Pancreas (tissue), 10 donors: ENCODE measurements around the gene COQ4. TPM values are rescaled to one million over a fixed set of nuclear protein-coding genes. Genes with fewer than 3 reads are reported as not detected.

Source experiments
- ATAC-seq, 4 donors: fragments of 200-7000 bp; cut with Tn5 transposase; one replicate each; pipeline versions ENCODE4 v1.8.0 to v1.9.1; 2020; ENCODE audit warnings: mild to moderate bottlenecking in 4 of 4, moderate library complexity in 4 of 4
- DNase-seq, 6 donors: peaks; one replicate each; pipeline ENCODE4 v3.0.0-alpha.2; 2020
- FAIRE-seq: peaks from 2 replicates; lab custom pipeline; 2012; peaks lifted over from hg19 to GRCh38; lab: Jason Lieb, UNC
- H3K27ac ChIP-seq, 4 donors: fragments of 200-600 bp; sonication (generic); 1 replicate in 3 of 4; 2 replicates in 1 of 4; pipeline versions ENCODE4 v1.5.0 to v1.8.0; 2020
- H3K27me3 ChIP-seq, 4 donors: fragments of 200-600 bp; one replicate each; pipeline ENCODE4 v1.8.0; 2021
- H3K36me3 ChIP-seq, 3 donors: fragments of 200-600 bp; sonication (generic) in 1 of 3; one replicate each; pipeline versions ENCODE4 v1.5.0 to v1.8.0; 2020 to 2021
- H3K4me1 ChIP-seq, 3 donors: fragments of 200-600 bp; one replicate each; pipeline ENCODE4 v1.8.0; 2021
- H3K4me3 ChIP-seq, 4 donors: fragments of 200-600 bp; sonication (generic) in 2 of 4; one replicate each; pipeline versions ENCODE4 v1.5.0 to v1.8.0; 2020 to 2021
- H3K9me3 ChIP-seq, 4 donors: fragments of 200-600 bp; one replicate each; pipeline ENCODE4 v1.8.0; 2021
- CTCF ChIP-seq, 4 donors: fragments of 200-600 bp; sonication (generic) in 3 of 4; IDR thresholded peaks; one replicate each; pipeline versions ENCODE4 v1.5.0 to v1.8.0; 2021; ENCODE audit warnings: antibody characterized with exemption in 4 of 4
- WGBS, 2 donors: extraction: QIAGEN DNeasy Blood & Tissue Kit; methylation state at CpG; one replicate each; pipeline ENCODE4 v1.1.7; 2013; 5-methylcytosine and 5-hydroxymethylcytosine counted together
- intact Hi-C, 3 donors: fragments of 100-400 bp; cut with DNase I; formaldehyde crosslinking; loops; one replicate each; pipeline versions ENCODE4 v1.11.1 to v1.14.2; 2022
- polyA plus RNA-seq, 2 donors: library from polyadenylated mRNA; stranded (reverse); fragments of 200-250 nt; gene quantifications; one replicate each; pipeline ENCODE4 v1.2.3, GENCODE V29; 2013
- total RNA-seq, 6 donors: library from RNA; stranded (reverse); fragmentation: NEBNext Ultra II Directional in 4 of 6; extraction: Animal tissue kit (Norgen Biotek cat#: 25700) in 4 of 6; gene quantifications; one replicate each; pipeline versions ENCODE4 v1.2.1 to v1.2.4, GENCODE V29; 2021 to 2023
- donor health status: healthy with polysubstance abuse.
- donor health status: DM: no; HTN: no; CAD: no; lungs with moderate emphysema.
- donor health status: DM: no; HTN: no; CAD: no.
- donor health status: control.
- donor health status: control.
- donor health status: Bipolar disorder and iron deficiency.
- donor health status: DM: yes; HTN: yes; CAD: no.
- donor health status: DM: no; HTN: no; CAD: no.
- donor health status: DM: no; HTN: no; CAD: no.
- donor health status: DM: yes; HTN: yes; CAD: no.

Gene COQ4
- total RNA-seq (10 to 100 TPM; 23.1 to 38.9 (median 27.4) TPM), polyA plus RNA-seq (100 to 1,000 TPM in 1 of 2 donors, 10 to 100 TPM in 1; 82.6 to 103 TPM)

GRCh38 chr9:128322404-128323211 is at the start of gene COQ4, which contains the start of gene TRUB2:
TSS of gene COQ4 (plus strand) at chr9:128322839. CDS start at chr9:128322859, 20 bp downstream.
TSS of gene TRUB2 (minus strand) at chr9:128322447. CDS start at chr9:128322408, 39 bp downstream.
- H3K27me3 ChIP-seq: no peaks in the 10 kb centered on the region
- no peaks in the 10 kb centered on the region for H3K9me3 ChIP-seq
- 0% methylated on average over 80 to 83 of the region's 83 CpGs for WGBS, 2 donors
- peak within 1 kb of the TSS; percentile 52 to 98 (median 94) for H3K4me3 ChIP-seq
- no peak for FAIRE-seq
- H3K36me3 ChIP-seq: peaks cover 0 to 5% (median 0%) of the 10 kb centered on the region in 3 donors
- peak; percentile 89 to 96 (median 92) for DNase-seq
- peak within 1 kb of the TSS; percentile 59 to 93 (median 76) for H3K27ac ChIP-seq
- ATAC-seq: peak; percentile 97 to 99 (median 98)
- intact Hi-C loops: no loop called here
- peaks cover 5 to 18% (median 8%) of the 10 kb centered on the region in 3 donors for H3K4me1 ChIP-seq
- no peak for TF ChIP-seq CTCF (IDR thresholded peaks at IDR 0.05)

GRCh38 chr9:128274245-128274644 is 48.4 kb upstream of the COQ4 start:
- Histone ChIP-seq H3K27ac (no peak overlapping the region), H3K4me3 (peak overlapping the region in 2 of 4 donors; percentile 84 to 91), H3K27me3 (no peaks in the 10 kb centered on the region), H3K4me1 (peaks cover 0 to 12% (median 5%) of the 10 kb centered on the region in 3 donors), H3K36me3 (peaks cover 0 to 12% (median 0%) of the 10 kb centered on the region in 3 donors), H3K9me3 (no peaks in the 10 kb centered on the region)
- DNase-seq: no peak
- ATAC-seq: no peak
- 52 to 53% methylated on average over 8 of the region's 8 CpGs for WGBS, 2 donors
- intact Hi-C loops: no loop called here
- FAIRE-seq: no peak
- TF ChIP-seq CTCF (IDR thresholded peaks at IDR 0.05): no peak

GRCh38 chr9:128275198-128276007 is 47.2 kb upstream of the COQ4 start, which contains the start of gene GOLGA2:
TSS of gene GOLGA2 (minus strand) at chr9:128276007. CDS start at chr9:128275976, 31 bp downstream.
- no peaks in the 10 kb centered on the region for H3K9me3 ChIP-seq
- H3K4me1 ChIP-seq: peaks cover 0 to 12% (median 5%) of the 10 kb centered on the region in 3 donors
- H3K27me3 ChIP-seq: no peaks in the 10 kb centered on the region
- TF ChIP-seq CTCF (IDR thresholded peaks at IDR 0.05): no peak
- H3K4me3 ChIP-seq: peak within 1 kb of the TSS; percentile 84 to 91 (median 90)
- ATAC-seq (peak; percentile 53 to 75 (median 70)), FAIRE-seq (no peak), DNase-seq (peak in 3 of 6 donors; percentile 38 to 67 (median 40))
- 0 to 1% methylated on average over 46 to 57 of the region's 57 CpGs for WGBS, 2 donors
- peaks cover 0 to 12% (median 0%) of the 10 kb centered on the region in 3 donors for H3K36me3 ChIP-seq
- intact Hi-C loops: no loop called here
- H3K27ac ChIP-seq: peak within 1 kb of the TSS; percentile 73 to 76 (median 74)

GRCh38 chr9:128276008-128276573 is 46.5 kb upstream of the COQ4 start, which contains the start of gene SWI5:
TSS of gene SWI5 (plus strand) at chr9:128276276.
- WGBS, 2 donors: 0% methylated on average over 33 to 38 of the region's 38 CpGs
- intact Hi-C loops: no loop called here
- peak; percentile 93 to 97 (median 96) for ATAC-seq
- peak within 1 kb of the TSS; percentile 84 to 91 (median 90) for H3K4me3 ChIP-seq
- peak; percentile 41 for FAIRE-seq
- H3K27ac ChIP-seq: peak within 1 kb of the TSS; percentile 73 to 76 (median 74)
- H3K9me3 ChIP-seq: no peaks in the 10 kb centered on the region
- H3K27me3 ChIP-seq: no peaks in the 10 kb centered on the region
- H3K36me3 ChIP-seq: peaks cover 0 to 12% (median 0%) of the 10 kb centered on the region in 3 donors
- TF ChIP-seq CTCF (IDR thresholded peaks at IDR 0.05): no peak
- peaks cover 0 to 12% (median 5%) of the 10 kb centered on the region in 3 donors for H3K4me1 ChIP-seq
- peak; percentile 100 for DNase-seq
